CD14-positive monocyte (primary cell): ENCODE results near the gene RARRES2. TPM values are rescaled to one million over a fixed set of nuclear protein-coding genes. Genes with fewer than 3 reads are reported as not detected.

Experiments used
- DNase-seq, 3 donors: peaks; one replicate each; pipeline ENCODE4 v3.0.0-alpha.2; 2011 to 2022
- H2AFZ ChIP-seq: 2 replicates; pipeline ENCODE4 v1.6.0; 2012; ENCODE audit warnings: mild to moderate bottlenecking, low read depth, low read length, inconsistent platforms; ENCODE audit not compliant: insufficient read depth, poor library complexity, severe bottlenecking
- H3K27ac ChIP-seq, 2 donors: 1 replicate in 1 of 2; 2 replicates in 1 of 2; pipeline ENCODE4 v1.5.1; 2012 to 2013; ENCODE audit warnings: low read length in 2 of 2, control low read depth in 1 of 2, inconsistent platforms in 1 of 2, low read depth in 1 of 2, mild to moderate bottlenecking in 1 of 2
- H3K27me3 ChIP-seq, 2 donors: one replicate each; pipeline versions ENCODE4 v1.6.0 to v1.6.1; 2011 to 2013; ENCODE audit warnings: low read length in 2 of 2; ENCODE audit not compliant: control insufficient read depth in 2 of 2, insufficient read depth in 2 of 2
- H3K36me3 ChIP-seq, 2 donors: replicated peaks in 1 of 2; 1 replicate in 1 of 2; 2 replicates in 1 of 2; pipeline versions ENCODE4 v1.5.1 to v1.6.1; 2012 to 2013; ENCODE audit warnings: low read length in 2 of 2, control low read depth in 1 of 2, inconsistent platforms in 1 of 2, mild to moderate bottlenecking in 1 of 2; ENCODE audit not compliant: insufficient read depth in 2 of 2, control insufficient read depth in 1 of 2
- H3K4me1 ChIP-seq, 2 donors: 1 replicate in 1 of 2; 2 replicates in 1 of 2; pipeline versions ENCODE4 v1.5.1 to v1.6.1; 2012 to 2013; ENCODE audit warnings: low read length in 2 of 2, control low read depth in 1 of 2, inconsistent platforms in 1 of 2, mild to moderate bottlenecking in 1 of 2, moderate library complexity in 1 of 2; ENCODE audit not compliant: insufficient read depth in 2 of 2, control insufficient read depth in 1 of 2
- H3K4me2 ChIP-seq: replicated peaks from 2 replicates; pipeline ENCODE3; 2012; ENCODE audit warnings: low read length, moderate library complexity, mild to moderate bottlenecking; ENCODE audit not compliant: poor library complexity, severe bottlenecking; ENCODE audit errors: extremely low read depth
- H3K4me3 ChIP-seq, 3 experiments: fragments of 200-600 bp in 1 of 3; sonication (generic) in 1 of 3; replicated peaks in 1 of 3; 1 replicate in 2 of 3; 2 replicates in 1 of 3; pipeline ENCODE4 v1.5.1; 2011 to 2013; ENCODE audit warnings: low read length in 3 of 3, mild to moderate bottlenecking in 3 of 3, control low read depth in 2 of 3, low read depth in 2 of 3, inconsistent platforms in 1 of 3, moderate library complexity in 1 of 3
- H3K79me2 ChIP-seq: 2 replicates; pipeline ENCODE4 v1.6.0; 2012; ENCODE audit warnings: mild to moderate bottlenecking, control low read depth, inconsistent platforms, low read length, moderate library complexity; ENCODE audit not compliant: insufficient read depth
- H3K9ac ChIP-seq: 2 replicates; pipeline ENCODE4 v1.6.0; 2017; ENCODE audit warnings: low read length, mild to moderate bottlenecking; ENCODE audit not compliant: insufficient read depth, poor library complexity, severe bottlenecking
- H3K9me3 ChIP-seq, 2 donors: replicated peaks in 1 of 2; 1 replicate in 1 of 2; 2 replicates in 1 of 2; pipeline versions ENCODE4 v1.5.1 to v1.6.1; 2012 to 2013; ENCODE audit warnings: low read length in 2 of 2, control low read depth in 1 of 2; ENCODE audit not compliant: control insufficient read depth in 1 of 2, insufficient read depth in 1 of 2
- H4K20me1 ChIP-seq: 2 replicates; pipeline ENCODE4 v1.6.0; 2012; ENCODE audit warnings: mild to moderate bottlenecking, low read length, control low read depth, moderate library complexity; ENCODE audit not compliant: insufficient read depth
- H3K27ac Mint-ChIP-seq, 7 donors: one replicate each; pipeline ENCODE4 v1.8.0; 2020; ENCODE audit warnings: mild to moderate bottlenecking in 7 of 7, mixed read lengths in 7 of 7, moderate library complexity in 6 of 7, inconsistent platforms in 2 of 7
- H3K27me3 Mint-ChIP-seq, 3 donors: one replicate each; pipeline ENCODE4 v1.8.0; 2021 to 2022; ENCODE audit warnings: low read depth in 3 of 3, mild to moderate bottlenecking in 3 of 3, mixed read lengths in 3 of 3, moderate library complexity in 3 of 3, inconsistent platforms in 1 of 3
- H3K36me3 Mint-ChIP-seq, 2 donors: one replicate each; pipeline ENCODE4 v1.8.0; 2020; ENCODE audit warnings: mixed read lengths in 2 of 2, inconsistent platforms in 1 of 2, mild to moderate bottlenecking in 1 of 2
- H3K4me1 Mint-ChIP-seq: one replicate; pipeline ENCODE4 v1.8.0; 2020; ENCODE audit warnings: mild to moderate bottlenecking, mixed read lengths
- H3K4me3 Mint-ChIP-seq, 2 donors: one replicate each; pipeline ENCODE4 v1.8.0; 2020; ENCODE audit warnings: mild to moderate bottlenecking in 2 of 2, mixed read lengths in 2 of 2, moderate library complexity in 1 of 2
- H3K9me3 Mint-ChIP-seq, 7 donors: one replicate each; pipeline ENCODE4 v1.8.0; 2020 to 2022; ENCODE audit warnings: mixed read lengths in 7 of 7, mild to moderate bottlenecking in 6 of 7, moderate library complexity in 6 of 7, inconsistent platforms in 2 of 7
- CTCF ChIP-seq: fragments of 200-600 bp; IDR thresholded peaks from one replicate; pipeline ENCODE4 v1.8.0; 2022; ENCODE audit warnings: antibody characterized with exemption, mild to moderate bottlenecking
- whole genome bisulfite sequencing: methylation state at CpG from one replicate; pipeline ENCODE4 v1.1.5; 2013; ENCODE audit warnings: missing lambda C conversion rate; ENCODE audit not compliant: insufficient coverage; 5-methylcytosine and 5-hydroxymethylcytosine counted together
- intact Hi-C, 2 donors: fragments of 100-400 bp; cut with micrococcal nuclease; formaldehyde crosslinking; loops; one replicate each; pipeline versions ENCODE4 v1.15.0 to v1.15.1; 2023
- polyA plus RNA-seq, 3 donors: library from polyadenylated mRNA; depleted of rRNA in 1 of 3; unstranded in 2 of 3; stranded (reverse) in 1 of 3; fragments of 300-500 nt in 2 of 3; fragments of >200 nt in 1 of 3; fragmentation: Illumina TruSeq in 2 of 3; gene quantifications; 1 replicate in 2 of 3; 2 replicates in 1 of 3; pipeline ENCODE4 v1.2.3, GENCODE V29; 2012 to 2021

Gene RARRES2
- polyA plus RNA-seq, 3 donors = not detected

GRCh38 chr7:150335108-150335773, 6.2 kb downstream of the RARRES2 start:
- Mint-ChIP-seq H3K36me3 (peaks cover 16 to 22% of the 10 kb centered on the region in 2 donors), H3K27me3 (peaks cover 9 to 12% (median 11%) of the 10 kb centered on the region in 3 donors), H3K4me1 (peaks cover 4% of the 10 kb centered on the region), H3K9me3 (peaks cover 0 to 2% (median 0%) of the 10 kb centered on the region in 7 donors), H3K27ac (no peak overlapping the region), H3K4me3 (no peak overlapping the region)
- TF ChIP-seq CTCF = no peak
- DNase-seq = no peak
- Histone ChIP-seq H3K4me1 (peaks cover 0 to 1% of the 10 kb centered on the region in 2 donors), H3K4me3 (no peak overlapping the region), H3K27ac (no peak overlapping the region), H3K79me2 (no peaks in the 10 kb centered on the region), H3K36me3 (peaks cover 5 to 11% of the 10 kb centered on the region in 2 donors), H3K27me3 (peaks cover 4 to 11% of the 10 kb centered on the region in 2 donors), H3K9ac (no peak overlapping the region), H3K4me2 (no peak overlapping the region), H4K20me1 (no peaks in the 10 kb centered on the region), H3K9me3 (no peaks in the 10 kb centered on the region), H2AFZ (no peak overlapping the region)
- WGBS = 88% methylated on average over 7 of the region's 7 CpGs
- intact Hi-C loops = no loop called here

- Mint-ChIP-seq H3K27me3 (peaks cover under 1 to 2% (median 1%) of the 10 kb centered on the region in 3 donors), H3K27ac (no peak overlapping the region), H3K4me1 (no peaks in the 10 kb centered on the region), H3K36me3 (peaks cover 19 to 24% of the 10 kb centered on the region in 2 donors), H3K9me3 (no peaks in the 10 kb centered on the region), H3K4me3 (no peak overlapping the region)
- no peak overlapping the region for H3K27ac ChIP-seq
- no peaks in the 10 kb centered on the region for H3K9me3 ChIP-seq
- no peak overlapping the region for H3K4me2 ChIP-seq
- peaks cover 11 to 22% of the 10 kb centered on the region in 2 donors for H3K36me3 ChIP-seq
- 100% methylated on average over 3 of the region's 8 CpGs for WGBS
- H3K9ac ChIP-seq = no peak overlapping the region
- intact Hi-C loops = no loop called here
- no peak overlapping the region for H2AFZ ChIP-seq
- DNase-seq = no peak
- no peaks in the 10 kb centered on the region for H4K20me1 ChIP-seq
- H3K27me3 ChIP-seq = no peaks in the 10 kb centered on the region
- H3K4me1 ChIP-seq = no peaks in the 10 kb centered on the region
- no peak overlapping the region for H3K4me3 ChIP-seq
- H3K79me2 ChIP-seq = no peaks in the 10 kb centered on the region
- no peak for TF ChIP-seq CTCF
Measured at GRCh38 chr7:150334108-150334507, 7.3 kb downstream of the RARRES2 start.
